Dedifferentiated amniotic fluid mesenchymal stem cell (primary cell): ENCODE measurements around the gene GAS7.

Experiments used
- DNase-seq: peaks from one replicate; pipeline ENCODE4 v3.0.0-alpha.2; 2016; ENCODE audit errors: extremely low spot score

Gene GAS7

DNA sequence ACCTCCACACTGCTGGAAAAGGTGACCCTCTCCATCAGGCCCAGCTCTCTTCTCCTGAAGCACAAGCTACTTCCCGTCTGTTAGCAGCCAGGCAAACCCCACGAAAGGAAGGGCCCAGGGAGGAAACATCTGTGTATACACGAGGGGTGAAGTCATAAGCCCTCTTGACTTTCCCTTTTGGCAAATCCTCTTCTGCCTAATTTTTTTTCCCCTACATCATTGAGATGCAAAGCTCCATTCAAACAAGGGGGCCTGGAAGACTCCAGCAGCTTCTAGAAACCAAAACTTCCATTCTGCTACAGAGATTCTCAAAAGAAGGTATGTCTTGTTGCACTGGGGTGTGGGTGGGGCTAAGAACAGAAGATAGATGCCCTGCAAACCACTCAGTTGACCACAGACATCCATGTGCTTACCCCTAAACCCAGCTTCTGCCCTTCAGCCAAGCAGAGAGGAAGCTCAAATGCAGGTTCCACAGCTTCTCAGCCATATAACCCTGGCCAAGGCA is 147.8 kb downstream of the GAS7 start:
- DNase-seq = no peak

DNA sequence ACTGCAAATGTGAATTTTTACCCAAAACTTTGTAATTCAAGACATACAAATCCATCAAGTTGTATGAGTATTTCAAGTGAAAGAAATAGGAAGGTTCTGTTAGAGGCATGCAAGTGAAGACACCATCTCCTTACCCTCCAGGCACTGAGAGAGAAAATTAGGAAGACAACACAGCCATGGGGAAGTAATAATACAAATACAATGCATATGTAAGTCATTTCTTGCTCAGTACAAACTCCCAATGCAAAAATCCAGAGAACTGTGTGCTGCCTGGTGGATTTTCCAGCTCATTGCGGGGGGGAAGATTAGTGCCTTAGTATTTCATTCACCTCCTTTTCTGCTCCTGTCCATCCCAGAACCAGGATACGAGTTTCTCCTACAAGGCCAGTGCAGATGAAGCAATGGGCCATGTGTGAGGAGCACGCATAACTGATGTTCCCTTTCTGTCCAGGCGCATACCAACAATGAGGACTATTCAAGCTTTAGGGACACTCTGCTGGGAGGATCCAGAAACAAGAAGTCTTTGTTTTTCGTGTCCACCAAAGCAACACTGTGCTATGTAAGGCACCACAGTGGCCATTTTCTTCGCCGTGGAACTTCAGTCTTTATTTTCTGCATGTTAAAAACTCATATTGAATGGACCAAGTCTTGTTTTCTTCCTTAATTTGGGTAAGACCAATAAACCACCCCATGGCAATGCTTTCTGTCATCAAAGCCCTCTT is 149.6 kb downstream of the GAS7 start:
- no peak for DNase-seq

DNA sequence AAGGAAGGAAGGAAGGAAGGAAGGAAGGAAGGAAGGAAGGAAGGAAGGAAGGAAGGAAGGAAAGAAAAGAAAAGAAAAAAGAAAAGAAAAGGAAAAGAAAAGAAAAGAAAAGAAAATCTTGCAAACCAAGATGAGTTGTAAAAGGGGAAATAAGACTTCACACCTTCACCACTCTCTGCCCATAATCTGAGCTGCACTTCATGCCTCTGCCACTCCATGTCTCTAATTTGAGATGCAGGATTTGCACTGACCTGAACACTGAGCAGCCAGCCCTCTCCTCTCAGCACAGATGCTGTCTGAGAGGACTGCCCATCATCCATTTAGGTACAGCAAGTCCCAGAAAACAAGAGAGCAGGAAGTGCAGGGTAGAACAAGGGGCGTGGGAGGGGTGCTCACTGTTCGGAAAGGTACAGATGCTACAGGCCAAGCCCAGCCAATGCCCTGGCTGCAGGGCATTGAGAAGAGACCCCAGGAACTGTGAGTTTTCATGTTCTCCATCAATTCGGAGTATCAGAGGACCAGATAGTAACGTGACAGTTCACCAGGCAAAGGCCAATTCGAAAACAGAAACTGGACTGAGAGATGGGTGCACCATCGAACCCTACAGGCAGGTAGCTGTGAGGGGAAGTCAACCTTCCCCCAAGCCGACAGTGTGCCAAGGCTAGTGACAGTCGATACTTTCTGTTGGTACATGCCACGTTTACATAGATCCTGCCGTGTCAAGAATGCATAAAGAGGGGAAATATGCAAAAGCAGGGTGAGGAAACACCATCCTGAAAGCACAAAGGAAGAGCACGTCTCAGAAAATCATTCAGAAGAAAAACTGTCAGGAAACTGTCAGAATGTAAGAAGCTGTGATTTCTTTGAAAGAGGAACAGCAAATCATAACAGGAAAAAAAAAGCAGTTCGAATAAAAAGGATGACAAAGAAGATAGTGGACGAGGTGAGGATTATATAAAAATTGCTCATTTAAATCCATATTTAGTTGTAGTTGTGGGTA is 151.3 kb downstream of the GAS7 start:
- DNase-seq = no peak

- DNase-seq = no peak
These were observed 152.3 kb downstream of the GAS7 start for GRCh38 chr17:10045871-10046658.

DNA sequence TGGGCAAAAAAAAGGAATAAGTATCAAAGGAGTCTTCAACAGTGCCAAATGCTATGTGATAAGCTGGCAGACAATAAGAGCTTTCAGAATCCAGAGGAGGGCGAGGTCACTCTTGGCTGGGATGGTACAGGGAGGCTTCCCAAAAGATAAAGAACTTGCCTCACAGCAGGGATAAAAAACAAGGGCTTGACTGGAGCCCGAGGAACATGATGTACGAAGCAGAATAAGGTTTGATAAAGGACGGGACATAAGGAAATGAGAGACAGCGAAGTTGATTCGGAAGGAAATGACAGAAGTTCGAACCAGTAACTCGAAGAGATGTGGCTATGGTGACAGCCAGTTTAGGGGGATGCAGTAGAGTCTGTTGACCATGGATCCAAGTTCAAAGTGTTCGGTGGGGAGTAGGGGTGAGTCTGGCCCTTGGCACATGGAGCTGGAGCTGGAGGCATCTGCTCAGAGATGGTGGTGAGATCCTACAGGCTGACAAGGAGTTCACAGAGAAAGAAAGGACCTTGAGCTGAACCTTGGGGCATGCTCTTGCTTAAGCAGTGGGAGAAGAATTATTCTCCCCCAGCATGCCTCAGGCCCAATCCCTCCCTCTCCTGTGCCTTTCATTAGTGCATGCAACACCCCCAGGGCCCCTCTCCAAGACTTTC is 155.7 kb downstream of the GAS7 start:
- no peak for DNase-seq

DNA sequence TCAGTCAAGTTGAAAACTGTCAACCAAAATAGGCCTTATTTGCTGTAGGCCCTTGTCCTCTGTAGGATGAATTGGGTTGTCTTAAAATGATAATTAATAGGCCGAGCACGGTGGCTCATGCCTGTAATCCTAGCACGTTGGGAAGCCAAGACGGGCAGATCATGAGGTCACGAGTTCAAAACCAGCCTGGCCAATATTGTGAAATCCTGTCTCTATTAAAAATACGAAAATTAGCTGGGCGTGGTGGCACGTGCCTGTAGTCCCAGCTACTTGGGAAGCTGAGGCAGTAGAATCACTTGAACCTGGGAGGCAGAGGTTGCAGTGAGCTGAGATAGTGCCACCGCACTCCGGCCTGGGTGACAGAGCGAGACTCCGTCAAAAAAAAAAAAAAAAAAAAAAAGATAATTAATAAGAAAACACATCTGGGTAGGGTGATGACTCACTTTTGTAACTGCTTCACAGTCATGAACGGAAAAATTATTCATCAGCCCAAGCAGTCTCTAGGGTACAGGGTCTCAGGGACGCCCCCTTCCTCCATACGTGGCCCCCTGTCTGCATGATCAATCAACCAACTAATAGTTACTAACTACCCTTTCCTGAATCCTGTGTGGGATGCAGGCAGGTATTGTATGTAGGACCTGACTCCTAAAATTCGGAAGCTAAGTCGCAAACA is 156.4 kb downstream of the GAS7 start:
- DNase-seq = no peak

DNA sequence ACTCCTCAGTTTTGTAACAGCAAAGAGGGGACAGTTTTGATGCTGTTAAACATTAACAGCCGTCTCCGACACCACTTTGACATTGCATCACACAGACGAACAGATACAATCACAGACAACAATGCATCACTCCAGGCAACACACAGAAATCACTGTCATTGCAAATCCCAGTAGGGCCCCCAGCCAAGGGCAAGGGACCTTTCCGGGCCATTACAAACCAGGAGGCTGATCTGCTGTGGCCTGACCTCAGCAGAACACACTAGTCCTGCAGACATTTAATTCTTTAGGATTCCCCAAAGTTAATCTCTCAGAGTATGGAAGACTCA is 157.2 kb downstream of the GAS7 start:
- no peak for DNase-seq

DNA sequence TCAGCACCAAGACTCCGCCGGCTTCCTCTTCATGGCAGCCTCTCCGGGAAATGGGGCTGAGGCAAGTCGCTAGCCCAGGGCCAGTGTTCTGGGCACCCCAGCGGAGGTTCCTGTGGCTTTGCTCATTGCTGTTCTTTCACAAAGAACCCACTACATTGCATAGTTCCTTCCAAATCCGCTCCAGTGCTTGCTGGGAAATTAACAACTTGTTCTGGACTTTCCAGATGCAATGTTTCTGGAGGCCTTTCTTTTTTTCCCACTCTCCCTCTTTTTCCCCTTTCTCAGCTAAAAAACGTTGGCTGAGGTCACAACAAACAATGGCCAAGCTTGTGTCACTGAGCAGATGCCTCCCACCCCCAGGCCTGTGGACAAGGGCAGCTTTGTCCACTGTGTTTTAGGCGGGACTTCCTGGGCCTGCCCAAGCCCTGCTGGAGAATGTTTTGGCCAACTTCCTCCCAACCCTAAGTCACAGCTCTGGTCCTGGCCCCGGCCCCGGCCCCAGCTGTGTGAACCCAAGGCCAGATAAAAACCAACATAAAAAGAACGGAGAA is 161.8 kb downstream of the GAS7 start:
- DNase-seq = no peak

DNA sequence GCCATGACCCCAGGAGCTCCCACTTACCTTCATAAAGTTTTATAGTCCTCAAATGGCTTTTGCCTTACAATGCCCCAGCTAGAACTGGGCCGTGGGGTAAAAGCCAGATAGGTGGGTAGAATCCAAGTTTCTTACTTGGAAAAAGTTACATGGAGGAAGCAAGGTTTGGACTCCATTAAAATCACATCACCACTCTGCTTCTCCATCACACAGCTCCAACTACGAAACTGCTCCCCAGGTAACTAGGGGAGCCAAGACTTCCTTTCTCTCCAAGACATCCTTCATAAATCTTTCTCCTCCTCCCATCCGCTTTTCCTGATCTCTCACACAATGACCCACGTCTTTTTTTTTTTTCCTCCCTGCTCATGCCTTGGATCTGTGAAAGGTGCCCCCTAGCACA is 162.5 kb downstream of the GAS7 start:
- no peak for DNase-seq

DNA sequence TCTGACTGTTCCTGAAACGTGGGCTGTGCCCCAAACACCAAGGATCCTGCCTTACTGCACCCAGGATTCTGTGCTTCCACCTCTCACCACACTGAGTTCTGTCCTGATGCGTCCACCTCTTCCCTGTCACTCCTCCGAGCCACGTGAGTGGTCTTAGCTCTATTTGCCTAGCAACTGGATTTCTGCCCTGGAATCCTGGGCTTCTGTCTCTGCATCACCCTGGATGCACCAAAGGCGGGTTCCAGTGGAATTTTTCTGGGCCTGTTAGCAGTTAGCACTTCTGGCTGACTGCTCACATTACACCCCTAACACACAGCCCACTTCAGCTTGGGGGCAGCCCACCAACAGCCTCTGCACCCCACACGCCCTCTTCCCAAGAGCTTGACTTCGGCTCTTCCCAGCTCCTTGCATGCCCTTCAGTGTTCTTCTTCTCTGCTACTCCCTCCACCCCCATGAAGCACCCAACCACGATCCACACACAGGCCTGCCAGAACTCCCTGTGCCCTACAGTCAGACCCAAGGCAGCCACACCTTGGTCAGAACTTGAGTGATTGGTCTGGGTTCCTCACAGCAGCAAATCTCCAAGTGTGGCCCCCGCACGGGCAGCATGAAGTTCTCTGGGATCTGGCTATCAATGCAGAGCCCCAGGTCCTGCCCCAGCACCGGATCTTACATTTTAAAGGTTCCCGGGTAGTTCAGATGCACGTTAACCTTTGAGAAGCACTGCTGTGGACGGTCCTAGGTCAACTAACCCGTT is 163.5 kb downstream of the GAS7 start:
- no peak for DNase-seq

- DNase-seq = no peak
These were observed 164.4 kb downstream of the GAS7 start for GRCh38 chr17:10033959-10034358.

- no peak for DNase-seq
These were observed 165.0 kb downstream of the GAS7 start for GRCh38 chr17:10033449-10033848.

DNA sequence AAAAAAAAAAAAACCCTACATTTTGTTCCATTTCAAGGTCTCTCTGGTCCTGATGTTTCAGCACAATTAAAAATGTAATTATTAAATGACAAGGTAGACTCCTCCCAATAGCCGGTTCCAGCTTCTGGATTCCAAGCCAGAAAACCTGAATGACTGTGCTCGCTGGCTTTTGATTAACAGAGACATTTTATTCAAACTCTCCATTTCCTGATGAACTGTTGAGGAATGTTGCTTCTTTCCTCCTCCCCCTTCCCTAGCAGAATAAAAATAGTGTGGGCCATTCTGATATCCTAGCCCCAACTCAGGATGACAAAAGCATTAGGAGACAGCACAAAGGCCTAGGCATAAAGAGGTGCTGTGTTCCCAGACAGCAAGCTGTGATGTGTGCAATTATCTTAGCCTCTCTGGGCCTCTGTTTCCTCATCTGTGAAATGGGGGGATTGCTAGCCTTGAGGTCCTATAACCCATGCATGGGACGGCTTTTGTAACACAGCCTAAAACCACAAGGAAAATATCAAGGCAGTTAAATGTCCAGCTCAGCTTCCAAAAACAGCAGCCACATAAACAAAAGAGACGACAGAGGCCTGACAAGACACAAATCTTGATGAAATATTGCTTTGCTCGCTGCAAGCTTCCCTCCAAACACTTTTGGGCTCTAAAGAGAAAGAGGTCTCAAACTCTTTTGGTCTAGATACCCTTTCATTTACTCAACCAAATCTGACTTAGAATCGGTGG is 166.1 kb downstream of the GAS7 start:
- DNase-seq = no peak

GRCh38 chr17:10031606-10032005 is 166.8 kb downstream of the GAS7 start:
- no peak for DNase-seq

DNA sequence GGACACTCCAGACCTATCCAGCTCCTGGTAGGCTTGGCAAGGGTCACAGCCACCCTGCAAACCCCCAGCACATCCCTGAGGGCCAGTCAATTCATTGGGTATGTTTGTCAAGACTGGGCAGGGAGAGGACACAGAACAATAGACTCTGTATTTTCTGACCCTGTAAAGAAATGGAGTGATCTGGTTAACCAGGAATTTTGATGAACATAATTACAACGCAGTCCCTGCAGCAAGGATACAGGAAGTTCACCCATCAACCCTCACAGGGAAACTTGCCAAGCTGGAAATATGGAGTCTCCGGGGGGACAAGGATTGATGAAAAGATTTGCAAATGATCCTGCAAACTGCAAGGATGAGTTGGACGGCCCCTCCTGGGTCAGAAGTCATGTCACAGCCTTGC is 167.3 kb downstream of the GAS7 start:
- DNase-seq = no peak

- no peak for DNase-seq
These were observed 169.3 kb downstream of the GAS7 start for GRCh38 chr17:10029129-10029528.

GRCh38 chr17:10025976-10026901 is 172.2 kb downstream of the GAS7 start:
- no peak for DNase-seq

- DNase-seq = no peak
These were observed 173.2 kb downstream of the GAS7 start for GRCh38 chr17:10025224-10025623.
